Activated CD4-positive, alpha-beta T cell treated with anti-CD3 and anti-CD28 coated beads for 4 hours (primary cell): ENCODE measurements around the gene TMEM37.

Experiments used
- DNase-seq, 2 donors: peaks; one replicate each; pipeline ENCODE4 v3.0.0-alpha.2; 2020

TMEM37 gene

DNA sequence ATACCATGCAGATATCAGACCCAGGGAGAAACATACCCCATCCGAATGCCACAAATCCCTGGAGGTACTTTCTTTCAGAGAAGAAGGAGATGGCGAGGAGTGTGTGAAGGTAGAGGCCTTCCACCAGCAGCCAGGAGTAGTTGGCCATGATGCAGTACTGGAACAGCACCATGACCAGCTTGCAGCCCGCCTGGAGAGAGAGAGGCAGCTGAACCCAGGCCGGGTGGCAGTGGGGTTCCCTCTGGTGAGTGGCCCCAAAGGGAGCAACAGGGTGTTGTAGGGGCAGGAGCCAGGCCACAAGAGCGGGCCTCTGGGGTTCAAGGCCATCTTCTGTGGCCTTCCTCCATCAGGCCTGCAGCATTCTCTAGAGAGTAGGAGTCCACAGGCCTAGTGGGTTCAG lies 30.2 kb downstream of the TMEM37 start:
- DNase-seq: no peak

DNA sequence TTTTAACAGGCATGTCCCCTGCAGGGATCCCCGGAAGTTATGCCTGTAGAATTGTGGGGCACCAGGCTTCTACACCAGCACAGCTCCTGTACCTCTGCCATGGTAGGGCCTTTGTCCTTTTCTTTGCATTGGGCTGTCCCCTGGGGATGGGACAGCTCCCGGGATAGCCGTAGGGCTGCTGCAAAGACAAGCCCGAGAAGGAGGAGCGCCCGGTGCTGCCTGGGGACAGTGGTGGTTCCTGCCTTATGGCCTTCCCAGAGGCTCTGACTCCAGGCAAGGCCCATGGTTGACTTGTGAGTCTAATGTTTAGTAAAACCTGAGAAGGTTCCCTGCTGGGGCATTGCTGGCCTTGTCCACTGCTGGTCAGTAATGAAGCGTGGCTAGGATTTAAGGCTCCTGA lies 30.9 kb downstream of the TMEM37 start:
- no peak for DNase-seq

- DNase-seq: no peak
These were observed 31.5 kb downstream of the TMEM37 start for GRCh38 chr2:119463136-119463535.

DNA sequence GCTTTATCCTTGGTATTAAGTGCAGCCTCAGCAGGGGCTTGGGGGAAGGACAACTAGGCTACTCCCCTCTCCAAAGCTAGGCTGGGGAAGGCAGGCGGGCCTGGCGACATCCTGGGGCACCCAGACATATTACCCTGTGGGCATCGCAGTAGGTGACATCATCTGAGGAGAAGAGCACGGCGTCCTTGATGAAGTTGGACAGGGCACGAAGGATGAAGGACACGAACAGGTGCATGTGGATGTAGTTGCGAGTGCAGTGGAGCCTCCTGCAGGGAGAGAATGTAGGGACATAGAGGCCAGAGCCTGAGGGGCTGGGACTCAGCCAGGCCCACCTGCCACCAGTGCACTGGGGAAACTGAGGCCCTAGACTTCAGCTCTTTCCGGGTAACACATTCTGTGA lies 32.3 kb downstream of the TMEM37 start:
- no peak for DNase-seq

DNA sequence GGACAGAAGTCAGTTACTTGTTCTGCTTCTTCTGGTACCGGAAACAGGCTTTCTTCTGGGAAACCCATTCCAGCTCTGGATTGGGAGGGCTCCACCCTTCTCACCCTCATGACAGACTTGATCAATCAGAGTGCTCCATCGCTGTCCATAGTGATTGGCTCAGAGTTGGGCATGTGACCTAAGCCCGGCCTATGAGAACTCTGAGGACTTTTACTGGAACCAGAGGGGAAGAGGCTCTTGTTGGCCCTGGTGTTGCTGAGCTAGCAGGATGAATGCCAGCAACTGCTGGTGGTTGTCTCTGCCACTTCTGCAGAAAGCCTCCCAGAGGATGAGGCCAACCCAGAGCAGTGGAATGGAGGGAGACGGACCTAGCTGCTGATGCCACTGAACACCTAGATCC lies 33.3 kb downstream of the TMEM37 start:
- DNase-seq: no peak

DNA sequence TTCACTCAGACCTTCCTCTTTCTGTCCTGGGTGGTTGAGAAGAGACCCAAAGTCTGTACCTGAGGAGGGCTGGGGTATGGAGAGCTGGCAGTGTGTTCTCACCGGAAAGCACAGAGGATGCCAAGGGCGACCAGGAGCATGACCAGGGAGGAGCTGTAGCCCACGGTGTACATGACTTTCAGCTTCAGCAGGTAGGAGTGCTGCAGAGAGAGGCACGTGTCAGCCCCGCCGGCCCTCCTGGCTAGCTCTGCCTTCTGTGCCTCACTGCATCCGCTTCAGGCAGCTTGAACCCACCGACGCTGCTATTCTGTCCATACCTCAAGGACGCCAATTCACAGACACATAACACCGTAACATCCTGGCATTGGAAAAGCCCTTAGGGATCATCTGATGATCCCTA lies 34.0 kb downstream of the TMEM37 start:
- DNase-seq: no peak

GRCh38 chr2:119466373-119466772 lies 34.7 kb downstream of the TMEM37 start:
- DNase-seq: no peak

GRCh38 chr2:119468154-119468955 lies 36.7 kb downstream of the TMEM37 start:
- no peak for DNase-seq

- DNase-seq: no peak
These were observed 37.5 kb downstream of the TMEM37 start for GRCh38 chr2:119469131-119469530.

DNA sequence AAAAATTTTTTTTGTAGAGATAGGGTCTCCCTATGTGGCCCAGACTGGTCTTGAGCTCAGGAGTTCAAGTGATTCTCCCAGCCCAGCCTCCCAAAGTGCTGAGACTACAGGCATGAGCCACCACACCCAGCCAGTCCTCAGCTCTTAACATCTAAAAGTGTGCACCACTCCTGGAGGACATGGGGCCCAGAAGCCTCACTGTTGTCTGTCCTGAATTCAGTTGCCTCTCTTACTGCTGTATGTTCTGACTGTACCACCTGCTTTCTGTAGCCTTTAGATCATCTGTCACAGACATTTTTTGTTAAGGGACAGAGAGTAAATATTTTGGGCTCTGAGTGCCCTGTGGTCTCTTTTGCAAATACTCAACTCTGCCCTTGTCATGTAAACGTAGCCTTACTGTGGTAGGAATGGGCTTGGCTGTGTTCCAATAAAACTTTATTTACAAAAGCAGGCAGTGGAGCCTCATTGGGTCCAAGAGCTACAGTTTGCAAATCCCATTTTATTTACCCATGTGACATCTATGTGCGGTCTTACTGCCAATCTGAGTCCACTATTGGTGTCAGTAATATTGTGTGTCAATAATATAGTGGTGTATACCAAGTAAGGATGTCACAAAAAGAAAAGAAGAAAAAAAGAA lies 38.1 kb downstream of the TMEM37 start:
- DNase-seq: no peak

DNA sequence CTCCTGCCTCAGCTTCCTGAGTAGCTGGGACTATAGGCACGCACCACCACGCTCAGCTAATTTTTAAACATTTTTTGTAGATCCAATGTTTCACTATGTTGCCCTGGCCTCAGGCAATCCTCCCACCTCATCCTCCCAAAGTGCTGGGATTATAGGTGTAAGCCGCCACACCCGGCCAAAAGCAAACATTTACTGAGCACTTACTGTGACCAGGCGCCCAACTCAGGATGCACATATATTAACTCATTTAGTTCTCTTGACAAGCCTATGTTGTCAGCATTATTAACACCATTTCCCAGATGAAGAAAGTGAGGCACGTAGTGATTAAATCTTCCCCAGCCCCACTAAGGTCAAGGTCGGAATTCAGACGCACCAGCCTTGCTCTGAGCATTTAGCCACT lies 41.1 kb downstream of the TMEM37 start:
- DNase-seq: no peak

GRCh38 chr2:119473621-119474370 lies 42.1 kb downstream of the TMEM37 start:
- no peak for DNase-seq

GRCh38 chr2:119474371-119475224 lies 42.9 kb downstream of the TMEM37 start:
- no peak for DNase-seq

- DNase-seq: no peak
These were observed 43.7 kb downstream of the TMEM37 start for GRCh38 chr2:119475225-119475856.

DNA sequence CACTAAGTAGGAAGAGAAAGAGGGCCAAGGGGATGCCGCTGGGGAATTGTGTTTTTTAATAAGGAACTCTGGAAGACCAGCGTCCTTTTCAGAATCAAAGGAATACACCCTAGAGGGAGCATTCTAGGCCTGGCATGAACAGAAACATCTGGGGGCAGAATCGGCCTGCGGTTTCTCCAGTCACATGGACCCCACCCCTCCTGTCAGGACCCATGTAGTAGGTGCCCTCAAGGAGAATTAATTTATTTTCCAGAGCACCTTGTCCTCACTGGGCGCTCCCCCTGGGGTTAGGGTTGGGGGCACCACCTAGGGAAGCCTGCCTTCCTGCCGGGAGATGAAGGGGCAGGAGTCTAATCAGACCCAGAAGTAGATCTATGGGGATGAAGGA lies 44.2 kb downstream of the TMEM37 start:
- no peak for DNase-seq

GRCh38 chr2:119476301-119477112 lies 44.9 kb downstream of the TMEM37 start:
- DNase-seq: no peak

DNA sequence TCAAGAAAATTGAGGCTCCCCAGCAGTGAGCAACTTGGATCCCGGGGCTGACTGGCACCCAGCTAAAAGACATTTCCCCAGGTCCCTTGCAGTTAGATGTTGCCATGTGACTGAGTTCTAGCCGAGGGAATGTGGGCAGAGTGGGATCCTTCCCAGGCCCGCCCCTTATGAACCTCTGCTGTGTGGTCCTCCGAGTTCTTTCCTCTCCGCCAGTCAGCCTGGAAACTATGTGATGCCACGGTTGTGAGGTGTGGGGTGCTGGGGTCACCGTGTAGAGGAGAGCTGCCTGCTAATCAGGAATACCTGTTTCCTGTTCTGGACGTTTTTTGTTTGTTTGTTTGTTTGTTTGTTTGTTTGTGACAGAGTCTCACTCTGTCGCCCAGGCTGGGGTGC lies 45.5 kb downstream of the TMEM37 start:
- no peak for DNase-seq

- no peak for DNase-seq
These were observed 46.7 kb downstream of the TMEM37 start for GRCh38 chr2:119478188-119478977.

GRCh38 chr2:119478978-119479295 lies 47.3 kb downstream of the TMEM37 start:
- DNase-seq: no peak

- no peak for DNase-seq
These were observed 48.5 kb downstream of the TMEM37 start for GRCh38 chr2:119480184-119480583.

DNA sequence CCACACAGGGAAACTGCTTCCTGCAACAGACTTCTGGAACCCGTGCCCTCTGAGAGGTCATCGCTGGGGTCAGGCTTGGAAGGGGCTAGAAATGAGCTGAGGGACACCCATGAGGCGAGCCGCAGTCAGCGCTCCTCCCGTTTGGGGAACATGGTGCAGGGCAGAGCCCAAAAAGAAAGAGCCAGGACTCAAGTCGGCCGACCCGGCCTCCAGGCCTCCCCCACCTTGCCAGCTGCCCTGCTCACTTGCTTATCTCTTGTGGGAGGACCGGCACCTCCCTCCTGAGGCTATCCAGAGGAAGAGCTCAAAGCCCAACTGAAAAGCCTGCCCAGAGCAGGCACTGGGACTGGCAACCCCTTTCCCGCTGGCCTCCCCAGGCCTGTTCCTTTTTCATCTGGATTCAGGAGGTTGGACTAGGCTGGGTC lies 49.1 kb downstream of the TMEM37 start:
- no peak for DNase-seq
